ENCODE results near the gene ANKRD11. TPM values are rescaled to one million over a fixed set of nuclear protein-coding genes. Genes with fewer than 3 reads are reported as not detected.

The ANKRD11 gene
- polyA plus RNA-seq, 1 donor from 2014 or later: 32.5 TPM

GRCh38 chr16:89388536-89388935 lies 101.8 kb downstream of the ANKRD11 start:
- Histone ChIP-seq H3K9me2 (ENCODE audit: insufficient read depth, low read length) (no peaks in the 10 kb centered on the region), H3K4me2 (ENCODE audit: low read length) (no peak overlapping the region), H3K36me3 (ENCODE audit: insufficient read depth, low read length) (no peaks in the 10 kb centered on the region), H3K9ac (ENCODE audit: low read length) (no peak overlapping the region), H3K79me2 (replicated peaks; ENCODE audit: insufficient read depth, low read length) (peaks cover 62% of the 10 kb centered on the region), H3K27me3 (ENCODE audit: insufficient read depth, low read depth, low read length) (no peaks in the 10 kb centered on the region), H3F3A (ENCODE audit: insufficient read depth, low read length, poor library complexity, severe bottlenecking) (no peaks in the 10 kb centered on the region), H3K27ac (ENCODE audit: low read length) (no peak overlapping the region), H3K9me3 (ENCODE audit: low read length) (peaks cover 5% of the 10 kb centered on the region), H4K20me1 (ENCODE audit: insufficient read depth) (peaks cover 3% of the 10 kb centered on the region), H3K4me3 (ENCODE audit: low read length) (no peak overlapping the region), H2AFZ (ENCODE audit: low read depth, low read length) (no peak overlapping the region)
- TF ChIP-seq RAD21 (conservative IDR thresholded peaks at IDR 0.05): no peak
- no peak for TF ChIP-seq POLR2AphosphoS5 (IDR thresholded peaks at IDR 0.05)
- no peak for TF ChIP-seq CTCF (IDR thresholded peaks at IDR 0.05; ENCODE audit: poor library complexity, severe bottlenecking)
- no peak for TF ChIP-seq REST (IDR thresholded peaks at IDR 0.05; ENCODE audit: borderline replicate concordance)
- TF ChIP-seq TAF1 (IDR thresholded peaks at IDR 0.05; ENCODE audit: low read depth): no peak

- Histone ChIP-seq H3K27me3 (ENCODE audit: insufficient read depth, low read depth, low read length) (no peaks in the 10 kb centered on the region), H2AFZ (ENCODE audit: low read depth, low read length) (no peak overlapping the region), H3K4me2 (ENCODE audit: low read length) (no peak overlapping the region), H3K9me2 (ENCODE audit: insufficient read depth, low read length) (no peaks in the 10 kb centered on the region), H3K79me2 (replicated peaks; ENCODE audit: insufficient read depth, low read length) (peaks cover 70% of the 10 kb centered on the region), H3K9ac (ENCODE audit: low read length) (no peak overlapping the region), H4K20me1 (ENCODE audit: insufficient read depth) (peaks cover 4% of the 10 kb centered on the region), H3K36me3 (ENCODE audit: insufficient read depth, low read length) (no peaks in the 10 kb centered on the region), H3K9me3 (ENCODE audit: low read length) (peaks cover 5% of the 10 kb centered on the region), H3F3A (ENCODE audit: insufficient read depth, low read length, poor library complexity, severe bottlenecking) (no peaks in the 10 kb centered on the region), H3K4me3 (ENCODE audit: low read length) (no peak overlapping the region), H3K27ac (ENCODE audit: low read length) (no peak overlapping the region)
- TF ChIP-seq SMC3 (conservative IDR thresholded peaks at IDR 0.05; ENCODE audit: poor library complexity) (no peak), REST (IDR thresholded peaks at IDR 0.05; ENCODE audit: borderline replicate concordance) (no peak), EP300 (conservative IDR thresholded peaks at IDR 0.05; ENCODE audit: poor library complexity, severe bottlenecking) (no peak), POLR2AphosphoS5 (IDR thresholded peaks at IDR 0.05) (no peak), TAF1 (IDR thresholded peaks at IDR 0.05; ENCODE audit: low read depth) (no peak), RAD21 (conservative IDR thresholded peaks at IDR 0.05) (no peak), CTCF (IDR thresholded peaks at IDR 0.05; ENCODE audit: poor library complexity, severe bottlenecking) (no peak), MXI1 (conservative IDR thresholded peaks at IDR 0.05; ENCODE audit: poor library complexity, severe bottlenecking) (no peak)
Observed at GRCh38 chr16:89386306-89387185, 103.8 kb downstream of the ANKRD11 start.
